ENCODE measurements around the gene ZNF565. TPM values are rescaled to one million over a fixed set of nuclear protein-coding genes. Genes with fewer than 3 reads are reported as not detected.
A peak's percentile ranks its signal among the peaks of the same experiment; 100 is the strongest.

Gene ZNF565
- total RNA-seq (1 to 10 TPM; 3.2 to 3.5 TPM), polyA plus RNA-seq (ENCODE audit: insufficient read length in 6 of 6) (1 to 10 TPM; 7.1 to 8.3 (median 7.8) TPM)
- long read RNA-seq, donor 1, partial matches to known transcripts: 246 of 276 reads
- long read RNA-seq, donor 1, other reads (novel, unspliced or antisense): 27 of 276 reads
- long read RNA-seq, donor 2, partial matches to known transcripts: 115 of 163 reads
- long read RNA-seq, donor 2, other reads (novel, unspliced or antisense): 44 of 163 reads
- long read RNA-seq, donor 3, partial matches to known transcripts: 0 of 19 reads
- long read RNA-seq, donor 3, other reads (novel, unspliced or antisense): 19 of 19 reads
- long read RNA-seq, donor 4, partial matches to known transcripts: 0 of 5 reads
- long read RNA-seq, donor 4, other reads (novel, unspliced or antisense): 1 of 5 reads
- long read RNA-seq, donor 5, partial matches to known transcripts: 169 of 196 reads
- long read RNA-seq, donor 5, other reads (novel, unspliced or antisense): 23 of 196 reads
- long read RNA-seq, donor 6, partial matches to known transcripts: 0 of 4 reads
- long read RNA-seq, donor 6, other reads (novel, unspliced or antisense): 0 of 4 reads
- long read RNA-seq, donor 7: 0 reads
- long read RNA-seq, donor 8, partial matches to known transcripts: 0 of 1 reads
- long read RNA-seq, donor 8, other reads (novel, unspliced or antisense): 0 of 1 reads
- long read RNA-seq, donor 9: 0 reads
- long read RNA-seq, donor 10, partial matches to known transcripts: 1 of 3 reads
- long read RNA-seq, donor 10, other reads (novel, unspliced or antisense): 0 of 3 reads
- long read RNA-seq, donor 11: 0 reads
- long read RNA-seq, donor 12, partial matches to known transcripts: 53 of 86 reads
- long read RNA-seq, donor 12, other reads (novel, unspliced or antisense): 31 of 86 reads

GRCh38 chr19:36214386-36215275 is at the start of gene ZNF565, which contains the start of gene ZNF146:
Gene ZNF565 (minus strand): TSS chr19:36214665. CDS start chr19:36201985, 12,680 bp downstream.
Gene ZNF146 (plus strand): TSS chr19:36215106. CDS start chr19:36236441, 21,335 bp downstream.
- intact Hi-C loops (cut with DNase I): no loop called here
- Histone ChIP-seq H3K36me3 (peaks cover 0 to 17% of the 10 kb centered on the region in 2 donors), H3K4me1 (peaks cover 4 to 36% of the 10 kb centered on the region in 2 donors)

GRCh38 chr19:36259211-36259610 is 44.7 kb upstream of the ZNF565 start:
- Histone ChIP-seq H3K4me1 (no peaks in the 10 kb centered on the region), H3K36me3 (no peaks in the 10 kb centered on the region), H3K27ac (no peak overlapping the region), H3K9me3 (peaks cover 0 to 67% of the 10 kb centered on the region in 2 donors), H3K27me3 (peaks cover 0 to 8% of the 10 kb centered on the region in 2 donors), H3K4me3 (no peak overlapping the region)
- intact Hi-C loops (cut with DNase I): no loop called here
- DNase-seq: no peak
- no peak for ATAC-seq
- no peak for TF ChIP-seq CTCF (IDR thresholded peaks at IDR 0.05)

More at GRCh38 chr19:36214386-36215275, at the start of gene ZNF565, which contains the start of gene ZNF146:
- Histone ChIP-seq H3K27ac (peak within 1 kb of the TSS; percentile 88 to 97), H3K9me3 (no peaks in the 10 kb centered on the region), H3K4me3 (peak within 1 kb of the TSS; percentile 70 to 87), H3K27me3 (no peaks in the 10 kb centered on the region)
- peak in 1 of 2 donors; percentile 36 for TF ChIP-seq CTCF (IDR thresholded peaks at IDR 0.05)
- ATAC-seq (peak; percentile 97), DNase-seq (peak; percentile 99)

- TF ChIP-seq CTCF (IDR thresholded peaks at IDR 0.05): no peak
- Histone ChIP-seq H3K4me1 (no peaks in the 10 kb centered on the region), H3K9me3 (peaks cover 0 to 69% of the 10 kb centered on the region in 2 donors), H3K27ac (no peak overlapping the region), H3K36me3 (no peaks in the 10 kb centered on the region), H3K27me3 (peaks cover 0 to 8% of the 10 kb centered on the region in 2 donors), H3K4me3 (no peak overlapping the region)
- ATAC-seq: no peak
- intact Hi-C loops (cut with DNase I): no loop called here
- no peak for DNase-seq
Measured at GRCh38 chr19:36258028-36258875, 43.8 kb upstream of the ZNF565 start.

GRCh38 chr19:36257520-36257876 is 43.0 kb upstream of the ZNF565 start:
- no peaks in the 10 kb centered on the region for H3K36me3 ChIP-seq
- peaks cover 0 to 70% of the 10 kb centered on the region in 2 donors for H3K9me3 ChIP-seq
- H3K4me3 ChIP-seq: peak overlapping the region; percentile 25 to 33
- no peak for TF ChIP-seq CTCF (IDR thresholded peaks at IDR 0.05)
- no peak for ATAC-seq
- H3K27ac ChIP-seq: no peak overlapping the region
- intact Hi-C loops (cut with DNase I): no loop called here
- no peaks in the 10 kb centered on the region for H3K4me1 ChIP-seq
- peak in 1 of 4 donors; percentile 17 for DNase-seq
- H3K27me3 ChIP-seq: peaks cover 0 to 8% of the 10 kb centered on the region in 2 donors

Data from left lung (tissue), 14 donors.